ENCODE measurements around the gene GFRA1.

DNA sequence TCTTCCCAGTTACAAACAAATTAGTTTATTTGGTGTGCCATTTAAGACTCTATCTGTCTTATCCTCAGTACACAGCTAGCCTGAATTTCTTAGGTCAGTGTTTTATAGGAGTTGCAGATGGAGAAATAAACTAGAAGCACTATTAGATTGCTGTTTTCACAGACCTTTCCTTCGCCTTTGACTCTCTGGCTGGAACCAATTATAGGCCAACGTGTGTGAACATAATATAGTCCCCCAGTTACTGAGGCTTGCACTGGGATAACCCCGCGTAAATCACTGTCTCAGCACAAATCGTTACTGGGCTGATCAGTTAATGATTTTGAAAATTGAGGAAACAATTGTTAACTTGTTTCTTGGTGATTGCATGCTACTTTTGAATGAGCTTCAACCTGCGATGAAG, 233.4 kb downstream of the GFRA1 start:
- TF ChIP-seq CTCF (IDR thresholded peaks at IDR 0.05; ENCODE audit: poor library complexity) (no peak), EZH2 (IDR thresholded peaks at IDR 0.05; ENCODE audit: borderline replicate concordance) (no peak)

Data from hepatocyte (in vitro differentiated cells).